ENCODE results near the gene PLA2G3. TPM values are rescaled to one million over a fixed set of nuclear protein-coding genes. Genes with fewer than 3 reads are reported as not detected.
A peak's percentile ranks its signal among the peaks of the same experiment; 100 is the strongest.

PLA2G3 gene
- total and polyA plus RNA-seq, 2 of the 8 experiments (the other 6 are each of a cell fraction or from before 2014, with no cell fraction given) = 18.1 to 25.9 TPM

DNA sequence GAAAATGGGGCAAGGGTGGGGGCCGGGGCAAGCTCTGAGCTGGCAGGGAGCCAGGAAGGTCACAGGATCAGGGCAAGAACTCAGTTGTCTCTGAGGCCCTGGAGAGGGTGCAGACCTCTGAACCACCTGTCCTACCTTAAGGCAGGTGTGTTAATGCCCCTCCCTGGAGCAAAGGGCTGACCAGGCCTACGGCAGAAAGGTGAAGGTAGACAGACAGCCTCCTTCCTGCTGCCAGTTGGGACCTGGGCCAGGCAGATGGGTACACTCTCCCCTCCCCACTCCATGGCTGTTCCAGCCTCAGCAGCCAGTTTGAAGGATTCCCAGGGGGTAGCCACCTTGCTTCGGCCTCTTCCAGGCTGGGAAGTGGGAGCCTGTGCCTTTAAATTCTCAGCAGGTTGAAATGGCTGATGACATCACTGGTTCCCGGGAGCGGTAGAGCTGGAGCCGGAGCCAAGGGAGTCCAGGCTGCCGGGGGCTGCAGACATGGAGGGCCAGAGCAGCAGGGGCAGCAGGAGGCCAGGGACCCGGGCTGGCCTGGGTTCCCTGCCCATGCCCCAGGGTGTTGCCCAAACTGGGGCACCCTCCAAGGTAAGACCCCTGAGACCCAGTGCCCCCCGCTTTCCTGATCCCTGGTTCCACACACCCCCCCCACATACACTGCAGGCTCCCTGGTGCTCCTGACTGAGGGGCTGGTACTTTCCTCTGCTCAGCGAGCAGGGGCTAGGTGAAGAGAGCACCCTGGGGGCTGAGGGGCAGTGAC lies 17.6 kb downstream of the PLA2G3 start, which contains the start of gene INPP5J:
TSS of gene INPP5J (plus strand) at position 435 of the 760 bp plus-strand sequence. CDS start at position 484, 49 bp downstream.
- H3K9ac ChIP-seq (replicated peaks in 1 of 4; ENCODE audit: extremely low read depth in 1 of 4, low read depth in 3 of 4, low read length in 3 of 4) = peak within 1 kb of the TSS in 2 of 4 experiments; percentile 13 to 25; a peak in 4 of 7 replicates
- H2BK15ac ChIP-seq (ENCODE audit: low read length) = peak within 1 kb of the TSS; percentile 98; the same call in 1 of the 2 replicates
- H4K5ac ChIP-seq (ENCODE audit: insufficient read length, low read depth, low read length) = peak within 1 kb of the TSS; percentile 8
- no peak for FAIRE-seq
- no peaks in the 10 kb centered on the region for H3K9me3 ChIP-seq (ENCODE audit: insufficient read depth in 2 of 2, low read depth in 1 of 2, low read length in 1 of 2)
- ChIA-PET CTCF (ENCODE audit: partially characterized antibody) (interaction anchor here (0.6 to 2.0 kb wide), 9 partner anchors 10 to 140 kb away, joined by 3 to 10 read pairs (median 3); partner anchors contain the start of gene SELENOM), POLR2A (ENCODE audit: partially characterized antibody) (interaction anchor here (0.6 to 1.8 kb wide), 4 partner anchors 13 to 38 kb away, joined by 3 to 9 read pairs (median 5); no protein-coding TSS in a partner anchor)
- no peak within 1 kb of the TSS; the same call in 1 of the 2 replicates for H3K18ac ChIP-seq (ENCODE audit: extremely low read depth, low read length)
- no peaks in the 10 kb centered on the region for H3K79me1 ChIP-seq (ENCODE audit: low read depth, low read length)
- no peak within 1 kb of the TSS for H3K27ac ChIP-seq (ENCODE audit: low read depth, low read length)
- no peaks in the 10 kb centered on the region; the same call in 1 of the 2 replicates for H3K23me2 ChIP-seq (ENCODE audit: low read depth, low read length)
- H3K4me1 ChIP-seq (replicated peaks in 1 of 4; ENCODE audit: control insufficient read depth in 3 of 4, insufficient read depth in 4 of 4, low read length in 3 of 4) = peaks cover 0 to 23% (median 7%) of the 10 kb centered on the region in 4 experiments; a peak in 6 of 7 replicates
- no peak within 1 kb of the TSS for H3K23ac ChIP-seq (ENCODE audit: insufficient read length)
- peak within 1 kb of the TSS; percentile 76; the same call in 1 of the 2 replicates for H2BK12ac ChIP-seq (ENCODE audit: low read depth, low read length)
- no peak for DNase-seq (ENCODE audit: low read depth in 1 of 2, low spot score in 2 of 2)
- H3K56ac ChIP-seq (replicated peaks; ENCODE audit: insufficient read length, low read depth, low read length) = peak within 1 kb of the TSS; percentile 28
- no peak within 1 kb of the TSS for H2BK20ac ChIP-seq (ENCODE audit: low read length)
- WGBS, 2 experiments (ENCODE audit: extremely low coverage in 1 of 2, insufficient coverage in 1 of 2, insufficient read length in 1 of 2, insufficient replicate concordance in 2 of 2, low coverage in 1 of 2, low lambda C conversion rate in 2 of 2, missing lambda C conversion rate in 1 of 2) = 34% methylated on average over 10 of the region's 10 CpGs; no CpG with 5 or more reads in 1 of the 2 experiments
- H4K91ac ChIP-seq (replicated peaks; ENCODE audit: insufficient read length, low read length) = peak within 1 kb of the TSS; percentile 69
- H3K4me3 ChIP-seq (ENCODE audit: extremely low read depth in 1 of 4, insufficient read depth in 2 of 4, low read depth in 3 of 4, low read length in 4 of 4) = peak within 1 kb of the TSS; percentile 17 to 56 (median 36)
- H4K8ac ChIP-seq (ENCODE audit: extremely low read depth, insufficient read depth, low read length) = peak within 1 kb of the TSS; percentile 87
- no peaks in the 10 kb centered on the region for H3K79me2 ChIP-seq (ENCODE audit: control insufficient read depth in 1 of 2, insufficient read depth in 2 of 2, low read length in 2 of 2)
- no peaks in the 10 kb centered on the region for H4K20me1 ChIP-seq (replicated peaks in 1 of 2; ENCODE audit: control insufficient read depth in 1 of 2, insufficient read depth in 2 of 2, low read length in 2 of 2)
- peak within 1 kb of the TSS; percentile 52; the same call in 1 of the 2 replicates for H2BK5ac ChIP-seq (ENCODE audit: low read depth, low read length)
- no peaks in the 10 kb centered on the region for H3K36me3 ChIP-seq (ENCODE audit: control insufficient read depth in 2 of 4, insufficient read depth in 4 of 4, low read length in 3 of 4)
- peak within 1 kb of the TSS; percentile 87 for H2AFZ ChIP-seq (ENCODE audit: low read length)
- no peak within 1 kb of the TSS for H3K14ac ChIP-seq (ENCODE audit: insufficient read length)
- peak within 1 kb of the TSS; percentile 75; the same call in 1 of the 2 replicates for H2AK5ac ChIP-seq (ENCODE audit: low read depth, low read length)
- no peaks in the 10 kb centered on the region; a peak in 1 of 7 replicates for H3K27me3 ChIP-seq (replicated peaks in 1 of 4; ENCODE audit: control insufficient read depth in 3 of 4, extremely low read depth in 1 of 4, insufficient read depth in 3 of 4, low read length in 3 of 4)
- no peak within 1 kb of the TSS for H3K4ac ChIP-seq (replicated peaks; ENCODE audit: insufficient read length, low read depth, low read length)
- H3K4me2 ChIP-seq (ENCODE audit: insufficient read depth in 1 of 2, low read depth in 2 of 2, low read length in 2 of 2) = peak within 1 kb of the TSS; percentile 51 to 72
- H2BK120ac ChIP-seq (replicated peaks; ENCODE audit: low read depth, low read length) = no peak within 1 kb of the TSS
- TF ChIP-seq POLR2A (IDR thresholded peaks at IDR 0.05; ENCODE audit: control extremely low read depth in 1 of 2, low read depth in 2 of 2, low read length in 2 of 2) (peak in 1 of 2 experiments; percentile 36; a peak in 1 of 3 replicates), RFX5 (IDR thresholded peaks at IDR 0.05; ENCODE audit: borderline replicate concordance, low read depth, low read length) (peak; percentile 77), NANOG (IDR thresholded peaks at IDR 0.05; ENCODE audit: insufficient read depth, low read depth, low read length, poor library complexity, severe bottlenecking) (no peak), BACH1 (IDR thresholded peaks at IDR 0.05; ENCODE audit: low read length) (no peak), SUZ12 (IDR thresholded peaks at IDR 0.05; ENCODE audit: low read length) (no peak), EP300 (IDR thresholded peaks at IDR 0.05; ENCODE audit: borderline replicate concordance in 1 of 2, low read depth in 2 of 2, low read length in 2 of 2) (no peak), ZNF274 (IDR thresholded peaks at IDR 0.05; ENCODE audit: borderline replicate concordance, extremely low read depth, low read length) (no peak), SP4 (IDR thresholded peaks at IDR 0.05; ENCODE audit: low read length) (no peak), JUND (IDR thresholded peaks at IDR 0.05; ENCODE audit: low read length) (peak; percentile 69)
- TF ChIP-seq, protein P1, sequence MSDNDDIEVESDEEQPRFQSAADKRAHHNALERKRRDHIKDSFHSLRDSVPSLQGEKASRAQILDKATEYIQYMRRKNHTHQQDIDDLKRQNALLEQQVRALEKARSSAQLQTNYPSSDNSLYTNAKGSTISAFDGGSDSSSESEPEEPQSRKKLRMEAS (IDR thresholded peaks at IDR 0.05) = no peak

Data from H1 (cell line).